Karpas-422 (cell line): Measurements from ENCODE around the gene KLHL34. TPM values are rescaled to one million over a fixed set of nuclear protein-coding genes. Genes with fewer than 3 reads are reported as not detected.

ENCODE experiments used
- DNase-seq: peaks from one replicate; pipeline ENCODE4 v3.0.0-alpha.2; 2015
- H2AFZ ChIP-seq: fragments of 200-600 bp; sonication (generic); 2 replicates; pipeline ENCODE4 v1.6.1; 2014; ENCODE audit warnings: antibody characterized with exemption, low read length, mixed read lengths
- H3K27ac ChIP-seq: fragments of 200-600 bp; sonication (generic); 2 replicates; pipeline ENCODE4 v1.5.1; 2014; ENCODE audit warnings: mild to moderate bottlenecking, low read length, moderate library complexity
- H3K27me3 ChIP-seq: fragments of 200-600 bp; sonication (generic); 2 replicates; pipeline ENCODE4 v1.6.1; 2014; ENCODE audit warnings: low read length, mixed read lengths
- H3K36me3 ChIP-seq: fragments of 200-600 bp; sonication (generic); 2 replicates; pipeline ENCODE4 v1.6.1; 2014; ENCODE audit warnings: low read length, mixed read lengths; ENCODE audit not compliant: insufficient read depth
- H3K4me1 ChIP-seq: fragments of 200-600 bp; sonication (generic); 2 replicates; pipeline ENCODE4 v1.6.1; 2014; ENCODE audit warnings: mild to moderate bottlenecking, low read length, mixed read lengths
- H3K4me2 ChIP-seq: fragments of 200-600 bp; sonication (generic); 2 replicates; pipeline ENCODE4 v1.6.1; 2014; ENCODE audit warnings: low read length, low read depth, mild to moderate bottlenecking; ENCODE audit not compliant: poor library complexity, severe bottlenecking
- H3K4me3 ChIP-seq: fragments of 200-600 bp; sonication (generic); 2 replicates; pipeline ENCODE4 v1.5.1; 2014; ENCODE audit warnings: mild to moderate bottlenecking, antibody characterized with exemption, low read length, mixed read lengths
- H3K79me2 ChIP-seq: fragments of 200-600 bp; sonication (generic); 2 replicates; pipeline ENCODE4 v1.6.1; 2014; ENCODE audit warnings: mild to moderate bottlenecking, low read length, mixed read lengths
- H3K9ac ChIP-seq: fragments of 200-600 bp; sonication (generic); 2 replicates; pipeline ENCODE4 v1.6.0; 2014; ENCODE audit warnings: low read length
- H3K9me2 ChIP-seq: fragments of 200-600 bp; sonication (generic), shearing (Covaris generic); replicated peaks from 2 replicates; pipeline ENCODE4 v1.6.0; 2014; ENCODE audit warnings: mild to moderate bottlenecking, low read length, moderate library complexity; ENCODE audit not compliant: insufficient read depth
- H3K9me3 ChIP-seq: fragments of 300-700, 200-600 bp; sonication (generic); 2 replicates; pipeline ENCODE4 v1.6.1; 2014; ENCODE audit warnings: low read length, mixed read lengths
- H4K20me1 ChIP-seq: fragments of 200-600 bp; sonication (generic); 2 replicates; pipeline ENCODE4 v1.6.1; 2014; ENCODE audit warnings: mild to moderate bottlenecking, antibody characterized with exemption, low read length, low read depth; ENCODE audit not compliant: insufficient read depth
- total RNA-seq: library from RNA; depleted of rRNA; stranded (reverse); fragments of >200 nt; shearing (Covaris generic); gene quantifications from 2 replicates; pipeline ENCODE4 v1.2.3, GENCODE V29; 2014; ENCODE audit warnings: low replicate concordance

KLHL34 gene
- total RNA-seq, 1 experiment from 2014 or later, result not detected

DNA sequence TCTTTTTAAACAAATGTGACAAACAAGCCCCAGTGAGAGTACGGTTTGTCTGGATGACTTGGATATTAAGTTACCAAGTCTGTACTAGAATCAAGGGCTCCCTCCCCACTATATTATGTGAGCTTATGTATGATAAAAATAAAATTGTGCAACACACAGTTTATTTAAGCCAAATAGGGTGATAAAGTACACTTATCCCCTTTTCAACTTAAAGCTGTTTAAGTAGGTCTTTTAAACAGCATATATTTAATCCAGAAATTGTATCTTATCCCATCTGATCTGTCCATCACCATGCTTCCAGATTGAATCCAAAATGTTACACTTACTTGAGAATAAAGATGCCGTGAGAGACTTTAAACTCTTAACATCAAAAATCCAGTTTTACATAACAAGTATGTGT lies 2.0 kb upstream of the KLHL34 start:
- Histone ChIP-seq H3K9me3 (no peaks in the 10 kb centered on the region; the same call in 1 of the 2 replicates), H3K4me3 (no peak overlapping the region), H3K79me2 (no peaks in the 10 kb centered on the region), H4K20me1 (no peaks in the 10 kb centered on the region), H3K9ac (no peak overlapping the region), H3K27me3 (no peaks in the 10 kb centered on the region), H2AFZ (no peak overlapping the region), H3K9me2 (no peaks in the 10 kb centered on the region), H3K36me3 (no peaks in the 10 kb centered on the region), H3K4me1 (no peaks in the 10 kb centered on the region), H3K27ac (no peak overlapping the region), H3K4me2 (no peak overlapping the region)
- DNase-seq, result no peak

DNA sequence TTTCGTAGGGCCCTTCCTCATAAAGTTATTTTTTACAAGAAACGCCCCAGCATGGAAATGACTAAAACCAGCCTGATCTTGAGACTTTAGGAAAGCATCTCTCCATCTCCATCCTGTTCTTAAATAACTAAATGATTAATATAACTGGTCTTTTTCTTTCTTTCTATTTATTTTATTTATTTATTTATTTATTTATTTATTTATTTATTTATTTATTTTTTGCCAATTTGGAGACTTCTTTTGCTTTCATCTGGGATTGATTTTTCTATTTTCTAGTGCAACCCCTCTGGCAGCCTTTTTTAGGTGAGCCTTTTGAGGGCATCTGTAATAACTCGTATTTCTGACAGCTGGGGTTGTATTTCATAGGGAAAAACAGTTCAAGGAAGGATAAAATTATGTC lies 1.2 kb upstream of the KLHL34 start:
- Histone ChIP-seq H3K36me3 (no peaks in the 10 kb centered on the region), H3K9ac (no peak overlapping the region), H3K9me3 (no peaks in the 10 kb centered on the region; the same call in 1 of the 2 replicates), H3K4me1 (no peaks in the 10 kb centered on the region), H3K79me2 (no peaks in the 10 kb centered on the region), H3K27ac (no peak overlapping the region), H4K20me1 (no peaks in the 10 kb centered on the region), H2AFZ (no peak overlapping the region), H3K27me3 (no peaks in the 10 kb centered on the region), H3K4me3 (no peak overlapping the region), H3K9me2 (no peaks in the 10 kb centered on the region), H3K4me2 (no peak overlapping the region)
- DNase-seq, result no peak

GRCh38 chrX:21658746-21659145 lies 616 bp upstream of the KLHL34 start:
- no peak overlapping the region for H3K27ac ChIP-seq
- H3K36me3 ChIP-seq, result no peaks in the 10 kb centered on the region
- no peaks in the 10 kb centered on the region for H3K79me2 ChIP-seq
- no peaks in the 10 kb centered on the region for H3K27me3 ChIP-seq
- no peak overlapping the region for H2AFZ ChIP-seq
- H3K4me1 ChIP-seq, result no peaks in the 10 kb centered on the region
- H4K20me1 ChIP-seq, result no peaks in the 10 kb centered on the region
- no peaks in the 10 kb centered on the region; the same call in 1 of the 2 replicates for H3K9me3 ChIP-seq
- H3K9me2 ChIP-seq, result no peaks in the 10 kb centered on the region
- DNase-seq, result no peak
- no peak overlapping the region for H3K4me3 ChIP-seq
- no peak overlapping the region for H3K9ac ChIP-seq
- no peak overlapping the region for H3K4me2 ChIP-seq

GRCh38 chrX:21657318-21658151 lies 595 bp downstream of the KLHL34 start:
- no peak overlapping the region for H2AFZ ChIP-seq
- no peaks in the 10 kb centered on the region for H4K20me1 ChIP-seq
- no peak overlapping the region for H3K4me3 ChIP-seq
- H3K4me1 ChIP-seq, result no peaks in the 10 kb centered on the region
- no peaks in the 10 kb centered on the region for H3K79me2 ChIP-seq
- H3K9me3 ChIP-seq, result no peaks in the 10 kb centered on the region; the same call in 1 of the 2 replicates
- no peak for DNase-seq
- no peak overlapping the region for H3K4me2 ChIP-seq
- no peak overlapping the region for H3K27ac ChIP-seq
- no peaks in the 10 kb centered on the region for H3K27me3 ChIP-seq
- no peaks in the 10 kb centered on the region for H3K36me3 ChIP-seq
- no peaks in the 10 kb centered on the region for H3K9me2 ChIP-seq
- H3K9ac ChIP-seq, result no peak overlapping the region

DNA sequence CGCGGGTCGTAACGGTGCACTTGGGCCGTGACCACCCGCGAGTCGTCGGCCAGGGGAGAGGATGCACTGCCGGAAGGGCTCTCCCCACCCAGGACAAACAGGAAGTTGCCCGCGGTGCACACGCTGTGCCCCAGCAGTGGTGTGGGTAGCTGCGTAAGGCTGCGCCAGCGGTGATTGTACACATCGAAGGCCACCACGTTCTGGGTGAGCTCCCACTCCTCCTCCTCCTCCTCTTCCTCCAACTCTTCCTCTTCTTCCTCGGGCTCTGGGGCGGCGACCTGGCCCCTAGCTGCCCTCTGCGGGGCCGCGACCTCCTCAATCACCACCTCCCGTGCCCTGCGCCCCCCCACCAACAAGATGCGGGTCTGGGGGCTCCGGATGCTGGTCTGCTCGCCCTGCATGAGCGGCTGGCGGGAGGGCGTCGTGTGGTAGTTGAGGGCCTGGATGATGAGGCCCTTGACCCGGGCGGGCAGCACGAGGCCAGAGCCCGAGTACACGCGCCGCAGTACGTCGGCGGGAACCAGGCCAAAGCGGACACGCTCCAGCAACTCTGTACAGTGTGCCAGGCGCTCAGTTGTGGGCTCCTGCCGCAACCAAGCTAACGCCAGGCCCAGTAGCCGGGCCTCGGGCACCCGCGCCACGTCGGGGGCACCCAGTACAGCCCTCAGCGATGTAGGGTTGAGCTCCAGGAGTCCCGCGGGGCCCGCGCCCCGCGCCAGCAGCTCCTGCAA lies 1.4 kb downstream of the KLHL34 start:
- H3K9me2 ChIP-seq, result no peaks in the 10 kb centered on the region
- H3K9me3 ChIP-seq, result no peaks in the 10 kb centered on the region; the same call in 1 of the 2 replicates
- H3K4me1 ChIP-seq, result no peaks in the 10 kb centered on the region
- no peak overlapping the region for H3K4me2 ChIP-seq
- H3K27me3 ChIP-seq, result no peaks in the 10 kb centered on the region
- no peak overlapping the region for H3K9ac ChIP-seq
- DNase-seq, result no peak
- no peak overlapping the region for H3K27ac ChIP-seq
- H3K79me2 ChIP-seq, result no peaks in the 10 kb centered on the region
- H3K4me3 ChIP-seq, result no peak overlapping the region
- no peaks in the 10 kb centered on the region for H3K36me3 ChIP-seq
- no peak overlapping the region for H2AFZ ChIP-seq
- no peaks in the 10 kb centered on the region for H4K20me1 ChIP-seq

GRCh38 chrX:21655901-21656586 lies 2.1 kb downstream of the KLHL34 start:
- no peak overlapping the region for H3K9ac ChIP-seq
- H2AFZ ChIP-seq, result no peak overlapping the region
- H3K36me3 ChIP-seq, result no peaks in the 10 kb centered on the region
- H3K27me3 ChIP-seq, result no peaks in the 10 kb centered on the region
- no peaks in the 10 kb centered on the region; the same call in 1 of the 2 replicates for H3K9me3 ChIP-seq
- H3K79me2 ChIP-seq, result no peaks in the 10 kb centered on the region
- DNase-seq, result no peak
- H3K4me3 ChIP-seq, result no peak overlapping the region
- H3K4me1 ChIP-seq, result no peaks in the 10 kb centered on the region
- H3K4me2 ChIP-seq, result no peak overlapping the region
- no peak overlapping the region for H3K27ac ChIP-seq
- no peaks in the 10 kb centered on the region for H4K20me1 ChIP-seq
- no peaks in the 10 kb centered on the region for H3K9me2 ChIP-seq

- H3K4me3 ChIP-seq, result no peak overlapping the region
- 0 out of 2 replicates have a peak, but pooled peaks cover 4% of the 10 kb centered on the region for H3K4me1 ChIP-seq
- H3K9me3 ChIP-seq, result no peaks in the 10 kb centered on the region
- H3K27me3 ChIP-seq, result no peaks in the 10 kb centered on the region
- H3K79me2 ChIP-seq, result no peaks in the 10 kb centered on the region
- H3K36me3 ChIP-seq, result no peaks in the 10 kb centered on the region
- no peak for DNase-seq
- H4K20me1 ChIP-seq, result no peaks in the 10 kb centered on the region
- no peak overlapping the region for H3K27ac ChIP-seq
- H3K4me2 ChIP-seq, result no peak overlapping the region
- no peak overlapping the region for H3K9ac ChIP-seq
- no peaks in the 10 kb centered on the region for H3K9me2 ChIP-seq
- H2AFZ ChIP-seq, result no peak overlapping the region
Observed at GRCh38 chrX:21645886-21646285, 12.2 kb downstream of the KLHL34 start.

DNA sequence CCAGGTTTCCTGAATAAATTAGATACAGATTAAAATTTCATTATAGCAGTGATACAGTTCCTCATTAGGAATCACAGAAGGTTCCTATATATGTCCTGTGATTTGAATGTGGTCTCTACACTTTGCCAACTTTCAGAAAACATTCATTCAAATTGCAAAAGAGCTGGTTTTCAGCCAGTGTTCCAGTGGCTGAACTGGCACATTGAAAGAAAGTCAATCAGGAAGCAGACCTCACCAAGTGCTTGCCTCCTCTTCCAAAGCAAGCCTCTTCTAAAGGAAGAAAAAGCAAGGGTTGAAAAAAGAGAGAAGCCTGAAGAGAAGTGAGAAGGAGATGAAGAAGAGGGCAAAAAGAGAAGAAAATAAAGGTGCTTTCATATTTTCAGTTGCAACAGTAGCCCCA lies 12.7 kb downstream of the KLHL34 start:
- no peaks in the 10 kb centered on the region for H3K79me2 ChIP-seq
- H2AFZ ChIP-seq, result no peak overlapping the region
- DNase-seq, result no peak
- H3K9ac ChIP-seq, result no peak overlapping the region
- no peaks in the 10 kb centered on the region for H3K36me3 ChIP-seq
- 0 out of 2 replicates have a peak, but pooled peaks cover 4% of the 10 kb centered on the region for H3K4me1 ChIP-seq
- H3K9me2 ChIP-seq, result no peaks in the 10 kb centered on the region
- no peak overlapping the region for H3K4me2 ChIP-seq
- H3K27ac ChIP-seq, result no peak overlapping the region
- H4K20me1 ChIP-seq, result no peaks in the 10 kb centered on the region
- H3K27me3 ChIP-seq, result no peaks in the 10 kb centered on the region
- no peak overlapping the region for H3K4me3 ChIP-seq
- no peaks in the 10 kb centered on the region for H3K9me3 ChIP-seq
